Measurements from ENCODE around the gene CHTF18. TPM values are rescaled to one million over a fixed set of nuclear protein-coding genes. Genes with fewer than 3 reads are reported as not detected.

CHTF18 gene
- total RNA-seq, 1 donor from 2014 or later: 42.4 TPM

DNA sequence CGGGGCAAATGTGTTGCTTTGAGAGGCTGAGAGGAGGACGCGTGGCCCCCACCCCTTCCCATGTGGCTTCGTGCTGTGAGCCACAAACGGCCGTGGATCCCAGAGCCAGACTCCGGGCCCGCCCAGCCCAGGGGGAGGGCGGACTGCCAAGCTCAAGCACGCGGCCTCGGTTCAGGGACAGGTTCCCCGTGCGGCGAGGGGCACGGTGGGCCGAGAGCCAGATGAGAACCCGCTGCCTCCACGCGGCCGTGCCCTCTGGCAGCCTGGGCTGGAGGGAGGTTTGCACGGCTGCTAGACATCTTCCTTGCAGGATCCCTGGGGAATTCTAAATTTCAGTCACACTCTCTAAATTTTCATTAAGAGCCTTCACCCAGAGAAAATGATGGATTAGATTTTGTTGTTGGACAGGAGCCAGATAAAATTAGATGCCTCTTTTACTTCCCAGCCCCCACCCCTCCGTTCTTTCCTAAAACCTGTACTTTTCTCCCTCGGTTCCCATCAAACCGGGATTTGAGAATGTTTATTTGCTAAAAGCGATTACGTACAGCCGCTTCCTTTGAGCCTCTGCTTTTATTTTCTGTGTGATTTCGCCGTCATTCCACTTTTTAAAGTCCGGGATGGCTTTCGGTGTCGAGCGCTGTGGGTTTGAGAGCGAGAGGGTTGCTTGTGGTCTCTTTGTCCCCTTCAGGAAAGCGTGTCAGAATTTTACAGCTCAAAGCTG lies 37.1 kb downstream of the CHTF18 start:
- Mint-ChIP-seq H3K27me3 (peaks cover 14% of the 10 kb centered on the region), H3K9me3 (no peaks in the 10 kb centered on the region), H3K4me3 (no peak overlapping the region), H3K4me1 (peaks cover 3% of the 10 kb centered on the region), H3K27ac (no peak overlapping the region), H3K36me3 (ENCODE audit: low read depth) (no peaks in the 10 kb centered on the region)
- intact Hi-C loops (cut with micrococcal nuclease): no loop called here
- ChIA-PET CTCF (no interaction called here), POLR2A (no interaction called here)
- ATAC-seq (ENCODE audit: low read depth) (no peak), DNase-seq (no peak)
- TF ChIP-seq, protein P1, sequence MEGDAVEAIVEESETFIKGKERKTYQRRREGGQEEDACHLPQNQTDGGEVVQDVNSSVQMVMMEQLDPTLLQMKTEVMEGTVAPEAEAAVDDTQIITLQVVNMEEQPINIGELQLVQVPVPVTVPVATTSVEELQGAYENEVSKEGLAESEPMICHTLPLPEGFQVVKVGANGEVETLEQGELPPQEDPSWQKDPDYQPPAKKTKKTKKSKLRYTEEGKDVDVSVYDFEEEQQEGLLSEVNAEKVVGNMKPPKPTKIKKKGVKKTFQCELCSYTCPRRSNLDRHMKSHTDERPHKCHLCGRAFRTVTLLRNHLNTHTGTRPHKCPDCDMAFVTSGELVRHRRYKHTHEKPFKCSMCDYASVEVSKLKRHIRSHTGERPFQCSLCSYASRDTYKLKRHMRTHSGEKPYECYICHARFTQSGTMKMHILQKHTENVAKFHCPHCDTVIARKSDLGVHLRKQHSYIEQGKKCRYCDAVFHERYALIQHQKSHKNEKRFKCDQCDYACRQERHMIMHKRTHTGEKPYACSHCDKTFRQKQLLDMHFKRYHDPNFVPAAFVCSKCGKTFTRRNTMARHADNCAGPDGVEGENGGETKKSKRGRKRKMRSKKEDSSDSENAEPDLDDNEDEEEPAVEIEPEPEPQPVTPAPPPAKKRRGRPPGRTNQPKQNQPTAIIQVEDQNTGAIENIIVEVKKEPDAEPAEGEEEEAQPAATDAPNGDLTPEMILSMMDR (IDR thresholded peaks at IDR 0.05): no peak

DNA sequence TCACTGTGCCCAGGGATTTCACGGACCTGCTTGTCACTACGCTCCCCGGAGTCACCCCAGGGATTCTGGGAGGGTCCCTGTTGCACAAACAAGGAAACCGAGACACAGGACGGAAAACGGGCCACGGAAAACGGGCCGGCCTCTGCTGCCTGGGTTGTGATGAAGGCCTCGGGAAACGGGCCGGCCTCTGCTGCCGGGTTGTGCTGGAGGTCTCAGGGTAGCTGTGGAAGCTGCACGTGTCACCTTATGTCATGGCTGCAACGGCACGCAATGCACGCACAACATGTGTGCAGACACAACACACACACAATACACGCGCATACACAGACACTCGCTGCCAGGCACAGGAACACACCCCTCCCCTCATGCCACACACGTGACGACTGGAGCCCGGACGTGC lies 39.1 kb downstream of the CHTF18 start:
- POLR2A ChIA-PET: no interaction called here
- intact Hi-C loops (cut with micrococcal nuclease): no loop called here
- CTCF ChIA-PET: no interaction called here
- H3K4me1 Mint-ChIP-seq: no peaks in the 10 kb centered on the region
- ATAC-seq (ENCODE audit: low read depth): no peak
- TF ChIP-seq, protein P1 (IDR thresholded peaks at IDR 0.05): no peak
- no peaks in the 10 kb centered on the region for H3K36me3 Mint-ChIP-seq (ENCODE audit: low read depth)
- no peaks in the 10 kb centered on the region for H3K9me3 Mint-ChIP-seq
- no peak for DNase-seq
- H3K27me3 Mint-ChIP-seq: peaks cover 6% of the 10 kb centered on the region
- H3K27ac Mint-ChIP-seq: no peak overlapping the region
- H3K4me3 Mint-ChIP-seq: no peak overlapping the region

DNA sequence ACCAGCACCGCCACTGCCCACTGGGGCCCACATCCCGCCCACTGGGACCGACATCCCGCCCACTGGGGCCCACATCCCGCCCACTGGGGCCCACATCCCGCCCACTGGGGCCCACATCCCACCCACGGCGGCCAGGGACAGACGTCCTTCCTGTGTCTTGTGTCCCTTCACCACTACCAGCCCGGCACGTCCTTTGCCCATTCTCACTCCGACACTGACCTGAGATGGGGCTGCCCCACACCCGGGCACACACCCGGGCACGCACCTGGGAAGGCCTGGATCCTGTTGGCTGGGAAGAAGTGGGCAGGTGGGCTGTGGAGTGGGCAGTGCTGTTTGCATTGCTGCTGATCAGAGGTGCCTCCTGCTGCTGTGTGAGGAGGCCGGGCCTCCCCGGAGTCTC lies 40.5 kb downstream of the CHTF18 start:
- Mint-ChIP-seq H3K9me3 (no peaks in the 10 kb centered on the region), H3K4me3 (no peak overlapping the region), H3K27ac (no peak overlapping the region), H3K4me1 (no peaks in the 10 kb centered on the region), H3K27me3 (peaks cover 6% of the 10 kb centered on the region), H3K36me3 (ENCODE audit: low read depth) (no peaks in the 10 kb centered on the region)
- TF ChIP-seq, protein P1 (IDR thresholded peaks at IDR 0.05): no peak
- DNase-seq (no peak), ATAC-seq (ENCODE audit: low read depth) (no peak)
- ChIA-PET POLR2A (no interaction called here), CTCF (no interaction called here)
- intact Hi-C loops (cut with micrococcal nuclease): no loop called here

DNA sequence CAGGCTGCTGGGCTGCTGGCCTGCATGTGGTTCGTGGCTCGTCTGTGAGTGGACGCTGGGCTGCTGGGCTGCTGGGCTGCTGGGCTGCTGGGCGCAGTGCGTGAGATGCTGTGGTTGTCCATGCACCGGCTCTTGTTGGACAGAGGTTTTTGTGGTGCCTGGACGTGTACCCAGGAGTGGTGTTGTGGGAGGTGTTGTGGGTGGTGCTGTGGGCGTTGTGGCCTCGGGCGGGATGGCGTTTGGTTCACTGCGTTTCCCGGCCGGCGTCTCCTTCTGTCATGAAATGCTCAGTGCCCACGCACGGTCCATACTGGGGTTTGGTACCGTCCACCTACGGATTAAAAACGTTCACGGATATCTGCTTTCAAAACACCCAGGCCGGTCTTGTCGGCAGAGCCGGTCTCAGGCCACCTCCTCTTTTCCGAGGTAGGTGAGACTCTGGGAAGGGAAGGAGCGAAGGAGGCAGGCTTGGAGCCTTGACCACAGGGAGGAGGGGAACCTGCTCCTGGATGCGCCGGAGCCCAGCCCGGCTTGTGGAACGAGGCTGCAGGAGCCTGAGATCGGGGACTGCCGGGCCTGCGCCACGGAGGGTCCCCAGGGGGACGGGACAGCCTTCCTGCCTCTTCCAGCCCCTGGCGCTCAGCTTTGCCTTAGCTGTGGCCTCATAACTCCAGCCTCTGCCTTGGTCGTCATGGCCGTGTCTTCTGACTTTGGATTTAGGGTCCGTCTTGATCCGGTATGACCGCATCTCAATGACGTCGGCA lies 41.9 kb downstream of the CHTF18 start:
- intact Hi-C loops (cut with micrococcal nuclease): no loop called here
- Mint-ChIP-seq H3K27ac (no peak overlapping the region), H3K36me3 (ENCODE audit: low read depth) (no peaks in the 10 kb centered on the region)

More for the DNA sequence above, 41.9 kb downstream of the CHTF18 start:
- CTCF ChIA-PET: no interaction called here
- POLR2A ChIA-PET: no interaction called here
- H3K4me3 Mint-ChIP-seq: no peak overlapping the region
- H3K27me3 Mint-ChIP-seq: peaks cover 6% of the 10 kb centered on the region
- DNase-seq: no peak
- TF ChIP-seq, protein P1 (IDR thresholded peaks at IDR 0.05): no peak
- no peaks in the 10 kb centered on the region for H3K9me3 Mint-ChIP-seq
- no peaks in the 10 kb centered on the region for H3K4me1 Mint-ChIP-seq
- no peak for ATAC-seq (ENCODE audit: low read depth)

Measured in activated B cell treated with CpG ODN at 0.5 μM for 24 hours (primary cell).